ENCODE results near the gene PBX1.

The PBX1 gene

DNA sequence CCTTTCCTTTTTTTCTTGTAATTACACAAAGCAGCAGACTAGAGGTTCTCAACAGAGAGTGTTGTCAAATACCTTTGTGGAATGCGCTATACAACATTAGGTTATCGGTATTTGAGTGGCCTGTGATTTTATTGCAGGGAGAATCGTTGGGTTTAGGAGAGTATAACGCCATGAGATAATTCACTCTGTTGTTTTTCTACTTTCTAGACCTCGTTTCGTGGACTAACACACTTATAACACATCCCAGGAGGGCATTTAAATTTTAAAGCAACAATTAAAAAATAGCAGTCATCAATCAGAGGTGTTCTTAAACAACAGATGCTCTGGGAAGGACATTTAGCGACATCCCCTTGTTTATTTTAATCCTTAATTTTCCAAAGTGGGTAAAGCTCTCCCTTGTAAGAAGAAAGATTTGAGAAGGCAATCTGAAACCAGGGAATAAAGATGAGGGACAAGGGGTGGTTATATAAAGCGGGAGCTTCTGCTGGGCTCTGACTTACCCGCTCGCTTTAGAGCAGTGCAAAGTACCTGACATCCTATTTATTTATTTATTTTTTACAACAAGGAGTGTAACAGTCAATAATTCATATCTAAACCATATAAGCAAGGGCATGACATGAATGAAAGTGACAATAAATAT, 4.9 kb downstream of the PBX1 start:
- FAIRE-seq: peak; percentile 76

DNA sequence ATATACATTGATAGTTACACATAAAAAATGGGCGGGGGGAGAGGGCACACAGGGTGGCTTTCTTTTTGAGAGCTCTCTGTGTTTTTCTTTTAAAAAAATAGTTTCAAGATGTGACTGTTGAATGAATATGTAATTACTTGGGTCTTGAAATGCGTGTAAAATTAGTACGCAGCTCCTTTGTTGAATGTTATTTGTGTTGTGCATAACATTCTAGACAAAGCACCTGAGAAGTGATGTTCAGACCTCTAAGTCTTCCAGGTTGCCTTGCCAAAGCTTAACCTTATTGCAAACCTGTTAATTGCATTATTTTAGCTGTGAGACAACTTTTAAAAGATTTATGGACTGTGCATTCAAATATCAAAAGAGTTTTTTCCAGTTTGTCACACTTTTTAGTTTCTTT, 5.4 kb downstream of the PBX1 start:
- FAIRE-seq: no peak

DNA sequence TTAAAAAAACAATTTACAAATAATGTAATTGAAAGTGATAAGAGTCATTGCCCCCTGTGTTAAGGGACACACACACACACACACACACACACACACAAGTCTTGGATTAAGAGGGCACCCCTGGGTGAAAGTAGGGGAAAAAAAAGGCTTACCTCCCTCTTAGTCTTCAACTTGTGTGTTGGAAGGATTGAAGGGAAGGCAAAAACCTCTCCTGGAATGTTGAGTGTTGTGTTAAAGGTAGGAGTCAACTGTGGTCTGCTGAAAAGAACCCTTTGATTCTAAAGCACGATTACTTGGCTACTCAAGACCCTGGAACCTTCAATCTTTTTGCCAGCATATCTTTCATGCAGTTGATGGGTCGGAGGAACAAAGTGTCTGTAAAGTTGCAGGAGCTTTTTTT, 6.4 kb downstream of the PBX1 start:
- no peak for FAIRE-seq

DNA sequence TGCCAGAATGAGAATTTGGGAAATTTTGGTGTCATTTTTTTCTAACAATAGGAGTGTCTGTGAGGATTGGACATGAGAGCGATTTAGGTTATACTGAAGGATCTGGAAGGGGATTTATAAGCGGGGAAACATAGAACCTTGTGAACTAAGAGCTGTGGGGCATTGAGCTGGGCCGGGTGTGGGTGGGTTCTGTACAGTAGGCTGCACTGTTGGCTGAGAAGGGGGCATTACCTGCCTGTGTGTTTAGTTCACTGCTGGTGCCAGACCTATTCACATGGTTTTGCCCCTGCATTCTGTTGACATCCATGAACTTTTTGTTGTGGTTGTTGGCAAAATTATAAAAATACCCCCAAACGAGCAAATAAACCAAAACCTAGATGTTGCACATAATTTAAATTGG, 8.8 kb downstream of the PBX1 start:
- FAIRE-seq: no peak

DNA sequence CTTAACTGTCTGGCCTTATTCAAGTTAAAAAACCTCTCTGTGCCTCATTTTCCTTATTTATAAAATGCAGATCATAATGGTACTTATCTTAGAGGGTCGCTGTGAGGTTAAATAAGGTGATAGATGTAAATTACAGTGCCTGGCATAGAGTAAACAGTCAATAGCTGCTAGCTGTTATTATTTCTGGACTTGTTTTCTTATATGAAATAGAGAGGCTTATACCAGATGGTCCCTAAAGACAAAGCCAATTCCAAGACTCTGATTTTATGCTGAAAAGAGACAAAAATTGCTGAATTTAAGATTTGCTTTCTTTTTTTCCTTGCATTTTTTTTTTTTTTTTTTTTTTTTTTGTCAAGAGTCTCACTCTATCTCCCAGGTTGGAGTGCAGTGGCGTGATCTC, 10.3 kb downstream of the PBX1 start:
- no peak for FAIRE-seq

DNA sequence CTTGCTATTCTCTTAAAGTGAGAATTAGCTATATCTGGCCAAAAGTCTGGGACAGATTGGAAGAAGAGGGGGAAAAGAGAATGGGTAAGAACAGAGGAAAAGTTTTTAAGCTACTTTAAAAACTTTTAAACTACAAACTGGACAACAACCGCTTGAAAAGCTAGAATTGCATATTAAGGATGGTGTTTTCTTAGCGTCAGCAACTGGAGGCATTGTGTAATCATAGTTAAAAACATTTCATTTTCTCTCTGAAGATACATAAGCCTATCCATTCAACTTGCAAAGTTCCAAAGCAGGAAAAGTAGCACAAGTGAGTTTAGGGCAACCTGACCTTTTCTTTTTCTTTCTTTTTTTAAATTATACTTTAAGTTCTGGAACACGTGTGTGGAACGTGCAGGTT, 10.9 kb downstream of the PBX1 start:
- no peak for FAIRE-seq

DNA sequence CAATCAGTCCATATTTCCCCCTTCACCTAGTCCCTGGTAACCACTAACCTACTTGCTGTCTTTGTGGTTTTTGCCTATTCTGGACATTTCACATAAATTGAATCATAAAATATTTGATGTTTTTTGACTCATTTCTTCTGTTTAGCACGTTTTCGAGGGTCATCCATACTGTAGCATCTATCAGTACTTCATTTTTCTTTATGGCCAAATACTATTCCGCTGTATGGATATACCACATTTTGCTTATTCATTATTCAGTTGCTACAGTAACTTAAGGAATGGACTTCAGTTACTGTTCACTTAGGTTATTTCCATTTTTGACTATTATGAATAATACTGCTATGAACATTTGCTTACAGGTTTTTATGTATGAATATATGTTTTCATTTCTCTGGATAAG, 12.3 kb downstream of the PBX1 start:
- no peak for FAIRE-seq

DNA sequence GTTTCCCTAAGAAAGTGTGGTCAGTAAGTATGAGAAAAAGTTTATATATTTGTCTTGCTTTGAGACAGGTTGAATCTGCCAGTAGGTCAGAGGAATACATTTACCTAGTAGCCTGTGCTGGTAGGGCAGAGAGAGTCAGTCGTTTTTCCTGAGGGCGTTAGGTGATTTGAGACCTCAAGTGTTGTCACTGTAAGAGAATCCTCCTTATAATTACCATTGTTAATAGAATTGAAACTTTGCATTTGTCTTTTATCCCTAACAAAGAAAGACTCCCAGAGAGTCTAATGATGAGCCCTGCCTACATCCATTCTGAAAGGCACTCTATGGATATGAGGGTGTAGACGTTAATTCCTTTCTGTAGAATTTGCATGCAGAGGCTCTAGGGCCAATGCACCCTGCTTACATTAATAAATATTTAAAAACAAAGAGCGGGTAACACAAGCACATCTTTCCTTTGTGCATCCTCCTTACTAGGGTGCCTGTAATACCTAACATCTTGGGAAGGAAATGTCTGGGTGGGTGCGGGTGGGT, 16.4 kb downstream of the PBX1 start:
- no peak for FAIRE-seq

DNA sequence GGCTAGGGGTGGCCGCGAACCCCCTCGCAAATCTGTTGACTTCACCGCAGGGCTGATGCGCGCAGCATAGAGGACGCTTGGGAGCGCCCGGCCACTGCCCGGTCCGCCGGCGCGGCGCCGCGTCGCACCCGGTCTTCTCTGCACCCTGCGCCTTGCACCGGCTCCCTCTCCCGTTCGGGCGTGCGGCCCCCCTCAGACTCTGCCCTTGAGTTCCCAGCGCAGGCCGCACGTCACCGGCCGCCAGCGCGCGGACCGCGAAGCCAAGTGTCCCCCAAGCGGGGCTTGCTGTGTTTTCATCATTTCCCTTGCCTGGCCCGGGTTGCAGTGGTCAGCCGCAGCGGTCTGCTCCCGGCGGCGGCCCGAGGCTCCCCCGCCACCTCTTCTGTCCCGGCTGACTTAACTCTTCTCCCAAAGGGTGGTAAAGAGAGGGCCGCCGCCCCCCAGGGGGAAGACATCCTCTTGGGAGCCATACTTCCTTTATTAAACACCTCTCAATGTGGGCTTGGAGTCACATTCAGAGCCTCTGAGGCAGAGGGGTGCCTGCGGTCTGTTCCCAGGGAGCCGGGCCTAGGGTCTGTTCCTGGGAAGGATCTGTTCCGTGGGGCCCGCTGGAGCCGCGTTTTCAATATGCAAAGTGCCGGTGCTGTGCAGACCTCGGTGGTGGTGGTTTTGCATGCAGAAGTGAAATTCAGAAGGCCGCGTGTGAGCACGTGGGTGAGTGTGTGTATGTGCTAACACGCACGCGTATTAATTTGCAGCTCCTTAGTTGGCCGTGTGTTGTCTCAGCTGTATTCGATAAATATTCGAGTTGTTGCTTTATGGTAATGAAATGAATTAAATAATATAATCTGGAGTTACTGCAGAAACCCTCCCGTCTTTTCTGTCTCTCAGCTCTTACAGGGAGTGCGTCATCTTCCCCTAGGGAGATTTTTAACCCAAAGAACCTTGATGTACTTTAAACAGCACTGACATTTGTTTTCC, 17.6 kb downstream of the PBX1 start:
- FAIRE-seq: no peak

DNA sequence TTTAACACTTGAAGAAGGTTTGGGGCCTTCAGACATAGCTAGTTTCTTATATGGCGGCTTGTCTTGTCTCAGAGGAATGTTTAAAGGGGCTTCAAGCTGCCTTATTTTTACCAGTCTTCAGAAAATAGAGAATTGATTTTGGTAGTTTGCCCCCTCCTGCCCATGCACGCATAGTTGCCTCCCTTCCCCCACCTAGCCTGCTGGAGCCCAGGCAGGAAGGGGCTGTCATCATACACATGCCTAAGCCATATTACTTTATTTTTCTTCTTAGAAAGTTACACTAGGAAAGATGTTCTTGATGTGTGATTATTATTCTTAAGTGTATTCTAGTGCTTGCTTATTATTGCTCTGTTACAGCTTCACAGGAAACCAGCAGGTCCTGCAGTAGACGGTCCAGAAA, 18.3 kb downstream of the PBX1 start:
- FAIRE-seq: no peak

DNA sequence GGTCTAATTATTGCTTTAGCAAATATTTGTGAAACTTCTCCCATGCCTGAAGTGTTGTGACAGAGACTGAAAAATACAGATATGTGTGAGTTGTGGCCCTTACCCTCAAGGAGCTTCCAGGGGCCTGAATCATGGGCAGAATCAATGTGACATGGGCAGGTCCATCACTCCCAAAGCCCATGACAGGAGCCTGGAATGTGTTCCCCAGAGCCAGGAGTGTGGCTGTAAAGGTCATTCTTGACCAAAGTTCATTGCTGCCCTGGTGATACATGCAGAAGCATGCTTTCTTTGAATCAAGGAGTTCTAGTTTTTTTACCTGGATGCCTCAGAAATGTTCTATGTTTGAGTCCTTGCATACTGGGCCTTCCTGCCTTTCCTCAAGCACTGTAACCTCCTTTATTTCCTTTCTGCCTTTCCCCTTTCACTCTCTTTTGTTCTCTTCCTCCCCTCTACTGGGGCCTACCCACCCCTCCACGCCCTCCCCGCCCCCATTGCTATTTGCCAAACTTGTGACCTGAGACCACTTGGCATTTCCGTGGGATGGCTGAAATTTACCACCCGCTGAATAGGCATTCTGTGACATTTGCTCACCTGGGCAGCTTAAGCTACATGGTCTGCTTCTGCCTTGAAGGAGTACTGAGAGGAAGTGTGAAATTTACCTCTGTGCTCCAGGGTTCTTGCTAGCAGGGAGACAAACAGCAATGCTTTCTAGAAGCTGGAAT, 19.7 kb downstream of the PBX1 start:
- no peak for FAIRE-seq

DNA sequence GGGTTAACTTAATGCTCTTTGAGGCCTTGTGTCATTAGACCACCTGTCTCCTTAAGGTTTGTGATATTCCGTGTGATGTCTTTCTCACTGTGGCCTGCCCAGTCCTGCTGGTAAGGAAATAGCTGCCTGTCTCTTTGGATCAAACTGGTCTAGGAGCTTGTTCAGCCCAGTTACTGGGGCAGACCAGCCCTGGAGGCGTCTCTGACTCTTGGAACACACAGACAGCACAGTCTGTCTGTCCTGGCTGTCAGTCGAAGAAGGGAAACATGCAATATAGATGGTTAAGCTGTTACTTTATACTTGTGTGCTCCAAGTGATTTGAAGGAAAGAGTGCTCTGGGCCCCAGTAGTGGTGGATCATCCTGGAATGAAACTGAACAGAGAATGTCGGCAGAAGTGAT, 20.4 kb downstream of the PBX1 start:
- no peak for FAIRE-seq

DNA sequence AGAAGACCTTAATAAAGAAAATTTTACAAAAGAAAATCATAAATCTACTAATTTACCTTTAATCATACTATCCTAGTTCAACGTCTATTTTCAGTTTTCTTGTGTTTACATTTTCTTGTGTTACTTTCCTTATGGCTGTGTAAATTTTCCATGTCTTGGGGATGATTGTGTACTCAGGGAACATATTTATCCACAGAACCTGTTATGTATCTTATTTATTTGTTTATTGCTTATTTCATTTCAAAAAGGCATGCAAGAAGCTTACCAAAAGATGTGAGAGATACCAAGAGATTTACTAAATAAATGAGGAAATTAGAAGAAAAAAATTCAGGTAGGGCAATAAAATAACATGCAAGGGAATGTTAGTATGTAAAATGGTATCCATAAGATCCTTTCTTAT, 22.8 kb downstream of the PBX1 start:
- no peak for FAIRE-seq

DNA sequence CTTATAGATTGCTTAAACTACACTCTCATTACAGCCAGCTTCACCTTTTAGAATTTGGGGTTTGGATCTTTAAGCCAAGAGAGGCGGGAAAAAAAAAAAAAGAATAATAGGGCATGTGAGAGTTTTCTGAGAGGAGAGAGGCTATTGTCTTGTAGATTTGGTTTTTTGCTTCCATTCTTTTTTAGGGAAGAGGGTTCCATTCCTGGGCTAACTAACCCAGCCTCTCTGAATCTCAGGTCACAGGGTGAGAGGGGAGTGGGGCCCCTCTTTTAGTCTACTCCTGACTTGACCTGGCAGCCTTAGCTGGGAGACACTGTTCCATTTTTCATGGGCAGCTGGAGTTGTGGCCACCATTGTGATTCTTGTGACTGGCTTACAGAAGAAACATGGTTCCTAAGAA, 24.2 kb downstream of the PBX1 start:
- FAIRE-seq: no peak

DNA sequence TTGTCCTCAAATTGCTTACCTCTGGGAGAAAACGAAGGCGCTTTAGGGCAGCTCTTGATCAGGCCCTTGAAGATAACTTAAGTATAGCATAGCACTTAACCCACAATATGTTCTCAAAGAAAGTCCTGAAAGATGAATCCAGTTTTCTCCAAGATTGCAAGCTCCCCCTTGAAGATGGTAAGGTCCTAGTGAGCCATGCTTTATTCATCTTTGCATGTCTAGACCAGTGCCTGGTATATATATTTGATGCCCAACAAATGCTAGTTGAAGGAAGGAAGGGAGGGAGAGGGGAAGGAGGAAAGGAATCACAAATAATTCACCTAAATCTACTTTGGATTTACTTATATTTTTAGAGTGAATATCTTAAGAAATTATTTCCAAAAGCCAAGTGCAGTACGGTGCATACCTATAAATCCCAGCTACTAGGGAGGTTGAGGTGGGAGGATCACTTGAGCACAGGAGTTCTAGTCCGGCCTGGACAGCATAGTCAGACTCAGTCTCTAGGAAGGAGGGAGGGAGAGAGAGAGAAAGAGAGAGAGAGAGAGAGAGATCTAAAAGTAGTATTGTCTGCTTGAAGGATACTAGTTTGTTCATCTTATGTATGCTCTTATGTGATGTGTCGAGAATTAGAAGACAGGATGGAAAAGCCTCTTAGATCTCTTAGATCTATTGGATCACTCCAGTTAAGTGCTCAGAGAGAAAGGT, 25.0 kb downstream of the PBX1 start:
- FAIRE-seq: no peak

DNA sequence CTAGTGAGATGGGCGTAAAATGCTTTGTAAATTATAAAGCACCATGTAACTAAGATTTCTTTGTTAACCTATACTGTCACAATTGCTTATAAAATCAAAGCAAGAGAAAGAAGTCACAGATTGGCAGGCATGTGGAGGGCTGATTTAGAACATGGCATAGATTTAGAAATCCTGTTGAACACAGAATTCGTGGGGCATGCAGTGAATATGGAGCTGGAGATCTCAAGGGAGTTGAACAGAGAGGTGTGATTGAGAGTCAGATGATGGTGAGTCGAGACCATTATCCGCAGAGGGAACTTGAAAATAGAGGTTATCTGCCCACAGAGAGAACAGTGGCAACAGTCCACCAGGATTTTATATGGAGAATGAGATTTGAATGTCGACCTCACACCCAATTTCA, 27.6 kb downstream of the PBX1 start:
- FAIRE-seq: no peak

DNA sequence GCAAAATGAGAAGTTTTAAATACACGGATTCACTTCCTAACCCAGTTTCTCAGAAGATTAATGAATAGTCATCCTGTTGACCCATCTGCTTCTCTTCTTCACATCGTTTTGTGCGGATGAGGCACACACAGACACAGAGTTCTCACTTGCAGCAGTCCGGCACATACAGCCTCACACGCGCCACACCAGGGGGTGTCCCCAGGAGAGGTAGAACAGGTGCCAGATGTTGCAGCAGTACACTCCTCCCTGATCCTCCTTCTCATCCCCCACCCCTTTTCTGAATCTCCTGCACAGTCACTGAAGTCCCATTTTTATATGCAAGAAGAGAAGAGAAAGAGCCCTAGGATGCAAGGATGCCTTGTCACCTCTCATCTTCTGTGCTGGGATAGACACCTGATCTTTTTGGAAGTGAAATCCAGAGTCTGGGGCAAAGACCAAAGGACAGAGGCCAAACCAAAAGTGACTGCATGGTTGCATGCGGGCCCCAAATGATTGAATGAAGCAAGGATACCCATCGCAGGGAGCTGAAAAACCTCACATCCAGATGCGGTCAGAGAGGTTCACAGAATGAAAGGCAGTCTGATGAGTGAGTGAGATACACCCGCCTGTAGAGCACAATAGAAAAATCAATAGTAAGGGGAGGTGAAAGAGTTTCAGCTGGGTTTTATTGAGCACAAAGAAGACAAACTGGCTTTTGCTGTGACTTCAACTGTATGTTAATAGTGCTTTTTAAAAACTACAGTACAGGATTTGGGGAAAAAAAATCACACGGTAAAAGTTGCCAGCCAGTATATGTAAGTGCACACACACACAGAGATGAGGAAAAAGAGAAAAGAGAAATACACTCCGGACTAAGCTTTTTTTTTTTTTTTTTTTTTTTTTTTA, 28.9 kb downstream of the PBX1 start:
- no peak for FAIRE-seq

DNA sequence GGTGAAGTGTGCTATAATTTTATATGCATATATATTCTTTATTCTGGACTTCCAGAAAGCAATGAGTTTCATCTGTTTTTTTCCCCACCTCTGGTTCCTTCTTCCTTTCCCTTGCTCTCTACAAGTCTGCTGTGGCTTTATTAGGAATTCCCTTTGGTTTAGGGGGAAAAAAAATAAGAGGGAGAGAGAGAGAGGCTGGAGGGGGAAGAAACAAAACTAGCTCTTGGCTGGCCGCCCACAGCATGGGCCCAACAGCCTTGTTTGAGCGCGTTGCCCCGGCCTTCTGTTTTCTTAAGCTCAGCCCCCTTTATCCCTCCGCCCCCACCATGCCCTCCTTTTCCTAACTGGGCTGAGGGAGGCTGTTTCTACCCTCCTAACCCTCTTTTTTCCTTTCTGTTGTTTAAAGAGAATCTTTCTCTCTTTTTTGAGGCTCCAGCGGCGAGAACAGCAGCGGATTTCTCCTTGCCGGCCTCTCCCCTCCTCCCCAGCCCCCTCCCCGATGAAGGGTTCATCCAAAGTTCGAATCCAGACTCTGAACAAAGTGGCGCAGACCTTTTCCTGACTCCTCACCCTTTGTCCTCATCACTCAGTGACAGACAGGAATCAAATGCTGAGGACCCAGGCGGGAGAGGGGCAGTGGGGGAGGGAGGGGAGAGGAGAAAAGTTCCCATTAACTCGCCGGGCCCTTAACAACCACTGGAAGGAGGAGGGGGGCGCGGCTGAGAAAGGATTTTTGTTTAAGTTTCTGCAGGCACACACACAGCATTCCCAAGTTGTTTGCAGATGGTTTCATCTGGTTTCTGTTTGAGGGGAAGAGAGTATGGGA, 29.7 kb downstream of the PBX1 start:
- no peak for FAIRE-seq

DNA sequence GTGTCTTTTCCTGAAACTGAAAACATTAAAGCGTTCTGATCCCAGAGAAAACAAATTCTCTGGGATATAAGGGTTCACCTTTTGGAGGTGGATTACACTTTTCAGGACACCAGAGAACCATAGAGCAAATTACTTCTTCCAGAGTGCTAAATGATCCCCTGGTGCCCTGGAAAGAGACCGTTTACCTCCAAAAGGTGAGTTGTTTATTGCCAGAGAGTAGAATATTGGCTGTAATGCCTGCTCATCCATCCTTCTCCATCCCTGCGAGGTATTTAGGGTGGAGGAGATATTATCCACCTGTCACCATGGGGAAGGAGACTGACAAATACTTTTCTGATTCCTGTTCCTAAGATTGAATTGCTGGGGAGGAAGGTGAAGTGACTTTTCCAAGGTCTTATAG, 30.4 kb downstream of the PBX1 start:
- FAIRE-seq: no peak

DNA sequence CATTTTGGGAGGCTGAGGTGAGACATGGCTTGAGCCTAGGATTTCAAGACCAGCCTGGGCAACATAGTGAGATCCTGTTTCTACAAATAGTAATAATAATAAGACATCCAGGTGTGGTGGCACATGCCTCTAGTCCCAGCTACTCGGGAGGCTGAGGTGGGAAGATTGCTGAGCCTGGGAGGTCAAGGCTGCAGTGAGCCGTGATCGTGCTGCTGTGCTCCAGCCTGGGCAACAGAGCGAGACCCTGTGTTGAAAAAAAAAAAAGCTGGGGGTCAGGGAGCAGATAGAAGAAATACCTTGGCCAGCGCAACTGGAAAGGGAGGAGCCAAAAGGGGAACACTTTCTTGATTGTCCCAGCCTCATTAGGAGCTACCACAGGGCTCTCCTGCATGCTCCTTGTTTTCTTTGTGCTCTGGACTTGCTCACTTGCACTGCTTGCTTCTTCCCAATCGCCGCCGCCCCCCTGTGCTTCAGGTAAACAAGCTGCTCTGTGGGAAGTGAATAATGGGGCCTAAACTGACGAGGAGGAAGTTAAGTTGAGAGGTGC, 31.1 kb downstream of the PBX1 start:
- FAIRE-seq: no peak

DNA sequence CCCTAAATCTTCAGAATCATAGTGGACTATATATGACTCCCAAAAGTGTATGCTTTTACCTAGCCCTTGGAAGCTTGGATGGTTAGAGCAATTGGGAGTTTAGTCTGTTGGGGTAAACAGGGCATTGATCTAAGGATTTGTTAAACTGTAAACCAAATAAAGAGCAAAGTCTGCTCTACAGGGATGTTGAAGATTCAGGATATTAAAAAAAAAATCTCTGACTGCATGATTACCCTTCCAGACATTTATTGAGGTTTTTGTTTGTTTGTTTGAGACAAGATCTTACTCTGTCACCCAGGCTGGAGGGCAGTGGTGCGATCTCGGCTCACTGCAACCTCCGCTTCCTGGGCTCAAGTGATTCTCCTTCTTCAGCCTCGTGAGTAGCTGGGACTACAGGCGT, 31.6 kb downstream of the PBX1 start:
- FAIRE-seq: no peak
